Endothelial cell of umbilical vein (primary cell): ENCODE measurements around the gene ELAC2. TPM values are rescaled to one million over a fixed set of nuclear protein-coding genes. Genes with fewer than 3 reads are reported as not detected.

Experiments
- BruUV-seq: library from RNA; stranded (reverse); fragments of 400-500 nt; replicated peaks from 2 replicates; lab custom pipeline; 2021; lab: Mats Ljungman, UMichigan
- CTCF ChIA-PET: fragments of 300-600, 350-600 bp; sonication (Branson Sonifier 250); formaldehyde crosslinking; loops from one replicate; lab custom pipeline; 2021; ENCODE audit warnings: antibody characterized with exemption, inconsistent platforms; lab: Charles Lee
- POLR2A ChIA-PET: fragments of 300-600, 350-600 bp; sonication (Branson Sonifier 250); formaldehyde crosslinking; loops from one replicate; lab custom pipeline; 2021; ENCODE audit warnings: antibody characterized with exemption, inconsistent platforms; lab: Charles Lee
- DNase-seq: peaks from one replicate; pipeline ENCODE4 v3.0.0-alpha.2; 2011; ENCODE audit warnings: low read depth, low spot score
- FAIRE-seq: peaks from 2 replicates; lab custom pipeline; 2011; peaks lifted over from hg19 to GRCh38; lab: Jason Lieb, UNC
- H2AFZ ChIP-seq: 2 replicates; pipeline ENCODE4 v1.6.0; 2012; ENCODE audit warnings: low read depth, low read length, control low read depth, inconsistent platforms
- H3K27ac ChIP-seq: 2 replicates; pipeline ENCODE4 v1.5.1; 2011; ENCODE audit warnings: low read depth, mild to moderate bottlenecking, control low read depth, low read length, moderate library complexity; ENCODE audit not compliant: insufficient read depth
- H3K27me3 ChIP-seq, 2 experiments: 2 replicates each; pipeline versions ENCODE4 v1.6.0 to v1.6.1; 2011; ENCODE audit warnings: low read length in 2 of 2, mixed read lengths in 1 of 2; ENCODE audit not compliant: control insufficient read depth in 2 of 2, insufficient read depth in 2 of 2
- H3K36me3 ChIP-seq, 2 experiments: 2 replicates in 1 of 2; 3 replicates in 1 of 2; pipeline ENCODE4 v1.5.1; 2011; ENCODE audit warnings: low read length in 2 of 2, mild to moderate bottlenecking in 1 of 2, moderate library complexity in 1 of 2; ENCODE audit not compliant: control insufficient read depth in 2 of 2, insufficient read depth in 2 of 2; ENCODE audit errors: extremely low read depth in 1 of 2
- H3K4me1 ChIP-seq: 3 replicates; pipeline ENCODE4 v1.5.1; 2011; ENCODE audit warnings: mild to moderate bottlenecking, low read length; ENCODE audit not compliant: control insufficient read depth, insufficient read depth; ENCODE audit errors: extremely low read depth
- H3K4me2 ChIP-seq: 2 replicates; pipeline ENCODE4 v1.6.1; 2011; ENCODE audit warnings: low read length, control low read depth, mixed read lengths; ENCODE audit not compliant: insufficient read depth
- H3K4me3 ChIP-seq, 3 experiments: fragments of 200-600 bp in 1 of 3; sonication (generic), shearing (Covaris generic) in 1 of 3; replicated peaks in 1 of 3; 2 replicates each; pipeline ENCODE4 v1.5.1; 2011 to 2016; ENCODE audit warnings: control low read depth in 3 of 3, low read length in 3 of 3, mild to moderate bottlenecking in 2 of 3, inconsistent platforms in 1 of 3, low read depth in 1 of 3, moderate library complexity in 1 of 3; ENCODE audit not compliant: insufficient read depth in 1 of 3
- H3K79me2 ChIP-seq: 2 replicates; pipeline ENCODE4 v1.6.0; 2012; ENCODE audit warnings: low read length, inconsistent platforms; ENCODE audit not compliant: control insufficient read depth, insufficient read depth
- H3K9ac ChIP-seq: replicated peaks from 2 replicates; pipeline ENCODE3; 2011; ENCODE audit warnings: low read length, control low read depth; ENCODE audit not compliant: insufficient read depth; ENCODE audit errors: extremely low read depth
- H3K9me1 ChIP-seq: replicated peaks from 3 replicates; pipeline ENCODE4 v1.6.0; 2011; ENCODE audit warnings: mild to moderate bottlenecking, low read length; ENCODE audit not compliant: control insufficient read depth, insufficient read depth; ENCODE audit errors: extremely low read depth
- H3K9me3 ChIP-seq: replicated peaks from 2 replicates; pipeline ENCODE4 v1.5.1; 2012; ENCODE audit warnings: low read length, inconsistent platforms; ENCODE audit not compliant: control insufficient read depth, insufficient read depth
- H4K20me1 ChIP-seq: replicated peaks from 2 replicates; pipeline ENCODE3; 2011; ENCODE audit warnings: mild to moderate bottlenecking, low read length; ENCODE audit not compliant: control insufficient read depth, insufficient read depth; ENCODE audit errors: extremely low read depth
- EZH2 ChIP-seq: IDR thresholded peaks from 2 replicates; pipeline ENCODE4 v1.6.1; 2012; ENCODE audit warnings: borderline replicate concordance, low read depth, mild to moderate bottlenecking, moderate library complexity, low read length, inconsistent platforms; ENCODE audit not compliant: severe bottlenecking
- FOS ChIP-seq: IDR thresholded peaks from 2 replicates; pipeline ENCODE4 v1.6.1; 2011; ENCODE audit warnings: mild to moderate bottlenecking, low read length, moderate library complexity, borderline replicate concordance; ENCODE audit not compliant: insufficient read depth
- GATA2 ChIP-seq: IDR thresholded peaks from 2 replicates; pipeline ENCODE4 v1.7.0; 2011; ENCODE audit warnings: low read depth, mild to moderate bottlenecking, moderate library complexity, mixed read lengths, low read length; ENCODE audit not compliant: insufficient read length, insufficient read depth
- JUN ChIP-seq: IDR thresholded peaks from 2 replicates; pipeline ENCODE4 v1.6.1; 2011; ENCODE audit warnings: borderline replicate concordance, low read depth; ENCODE audit not compliant: insufficient read length, insufficient read depth
- MYC ChIP-seq: IDR thresholded peaks from one replicate; pipeline ENCODE4 v1.6.1; 2011; ENCODE audit warnings: mild to moderate bottlenecking, low read depth, low read length
- POLR2A ChIP-seq: IDR thresholded peaks from 2 replicates; pipeline ENCODE4 v1.6.1; 2012; ENCODE audit warnings: low read depth, mild to moderate bottlenecking, control low read depth, low read length
- POLR2AphosphoS5 ChIP-seq: IDR thresholded peaks from 2 replicates; pipeline ENCODE4 v1.6.1; 2012; ENCODE audit warnings: low read depth, mild to moderate bottlenecking, control low read depth, low read length, moderate library complexity; ENCODE audit not compliant: insufficient read depth
- dilution Hi-C: fragments of 300-500 bp; cut with MboI; formaldehyde crosslinking; loops from one replicate; pipeline ENCODE4 v1.15.0; 2019; ENCODE audit warnings: low sequenced_read_pairs; ENCODE audit not compliant: extremely low pct_ligation_motif_present
- intact Hi-C: fragments of 100-400 bp; cut with micrococcal nuclease; formaldehyde crosslinking; loops from one replicate; pipeline ENCODE4 v1.10.0; 2022
- polyA plus RNA-seq, 4 experiments: library from polyadenylated mRNA; depleted of rRNA in 3 of 4; stranded (reverse) in 3 of 4; unstranded in 1 of 4; fragments of >200 nt; gene quantifications; 2 replicates each; pipeline versions ENCODE4 v1.2.1 to v1.2.3, GENCODE V29; 2011 to 2012; ENCODE audit warnings: missing spikeins in 1 of 4
- total RNA-seq: library from RNA; stranded (reverse); gene quantifications from 2 replicates; pipeline ENCODE4 v1.2.3, GENCODE V29; 2021
- TF ChIP-seq, protein P1 (sequence below), 2 donors: IDR thresholded peaks; 1 replicate in 1 of 2; 2 replicates in 1 of 2; pipeline ENCODE4 v1.5.1; 2011; ENCODE audit warnings: low read length in 2 of 2, mild to moderate bottlenecking in 2 of 2, moderate library complexity in 2 of 2, control low read depth in 1 of 2, inconsistent platforms in 1 of 2, low read depth in 1 of 2; ENCODE audit not compliant: insufficient read depth in 1 of 2; ENCODE audit errors: extremely low read depth in 1 of 2
- TF ChIP-seq, protein P2 (sequence below): IDR thresholded peaks from 2 replicates; pipeline ENCODE4 v1.6.1; 2011; ENCODE audit not compliant: insufficient read depth, insufficient read length

The ELAC2 gene
- total and polyA plus RNA-seq, 2 donors (not counting 3 experiments of a cell fraction or from before 2014, with no cell fraction given) = 64.8 to 75.9 TPM

DNA sequence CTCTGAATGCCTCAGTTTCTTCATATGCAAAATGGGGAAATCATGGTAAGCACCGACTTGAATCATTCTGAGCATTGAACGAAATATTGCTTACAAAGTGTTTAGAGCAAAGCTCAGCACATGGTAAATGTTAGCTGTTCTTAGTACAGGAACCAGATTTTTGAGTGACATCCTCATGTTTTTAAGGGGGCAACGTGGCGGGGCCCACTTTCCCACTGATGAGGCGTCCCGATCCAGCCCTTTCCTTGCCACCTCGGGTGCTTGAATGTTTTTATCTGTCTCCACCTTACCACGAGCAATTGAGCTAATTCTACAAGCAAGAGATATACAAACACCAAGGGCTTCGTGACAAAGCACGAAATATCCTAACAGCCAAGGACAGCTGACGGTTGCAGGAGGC is 49.9 kb downstream of the ELAC2 start:
- no peak overlapping the region for H2AFZ ChIP-seq
- no peak overlapping the region for H3K9ac ChIP-seq
- no peak for DNase-seq
- TF ChIP-seq, protein P1, sequence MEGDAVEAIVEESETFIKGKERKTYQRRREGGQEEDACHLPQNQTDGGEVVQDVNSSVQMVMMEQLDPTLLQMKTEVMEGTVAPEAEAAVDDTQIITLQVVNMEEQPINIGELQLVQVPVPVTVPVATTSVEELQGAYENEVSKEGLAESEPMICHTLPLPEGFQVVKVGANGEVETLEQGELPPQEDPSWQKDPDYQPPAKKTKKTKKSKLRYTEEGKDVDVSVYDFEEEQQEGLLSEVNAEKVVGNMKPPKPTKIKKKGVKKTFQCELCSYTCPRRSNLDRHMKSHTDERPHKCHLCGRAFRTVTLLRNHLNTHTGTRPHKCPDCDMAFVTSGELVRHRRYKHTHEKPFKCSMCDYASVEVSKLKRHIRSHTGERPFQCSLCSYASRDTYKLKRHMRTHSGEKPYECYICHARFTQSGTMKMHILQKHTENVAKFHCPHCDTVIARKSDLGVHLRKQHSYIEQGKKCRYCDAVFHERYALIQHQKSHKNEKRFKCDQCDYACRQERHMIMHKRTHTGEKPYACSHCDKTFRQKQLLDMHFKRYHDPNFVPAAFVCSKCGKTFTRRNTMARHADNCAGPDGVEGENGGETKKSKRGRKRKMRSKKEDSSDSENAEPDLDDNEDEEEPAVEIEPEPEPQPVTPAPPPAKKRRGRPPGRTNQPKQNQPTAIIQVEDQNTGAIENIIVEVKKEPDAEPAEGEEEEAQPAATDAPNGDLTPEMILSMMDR (IDR thresholded peaks at IDR 0.05; ENCODE audit: extremely low read depth in 1 of 2, insufficient read depth in 1 of 2, low read depth in 1 of 2, low read length in 2 of 2) = no peak
- TF ChIP-seq FOS (no peak), MYC (no peak), JUN (no peak), POLR2A (no peak), POLR2AphosphoS5 (no peak), GATA2 (no peak), EZH2 (no peak)
- TF ChIP-seq, protein P2, sequence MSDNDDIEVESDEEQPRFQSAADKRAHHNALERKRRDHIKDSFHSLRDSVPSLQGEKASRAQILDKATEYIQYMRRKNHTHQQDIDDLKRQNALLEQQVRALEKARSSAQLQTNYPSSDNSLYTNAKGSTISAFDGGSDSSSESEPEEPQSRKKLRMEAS = no peak
- H3K9me1 ChIP-seq = no peaks in the 10 kb centered on the region
- FAIRE-seq = no peak
- ChIA-PET CTCF (no interaction called here), POLR2A (no interaction called here)
- no TSS peak for BruUV-seq
- dilution Hi-C loops (loop anchor here (25.0 kb wide), 1 partner anchor 106 kb away; no protein-coding TSS in a partner anchor), intact Hi-C loops (no loop called here)
- no peaks in the 10 kb centered on the region for H3K4me1 ChIP-seq
- H3K4me3 ChIP-seq = no peak overlapping the region
- no peaks in the 10 kb centered on the region for H4K20me1 ChIP-seq
- no peaks in the 10 kb centered on the region for H3K36me3 ChIP-seq
- H3K27me3 ChIP-seq = no peaks in the 10 kb centered on the region
- H3K9me3 ChIP-seq = no peaks in the 10 kb centered on the region
- no peak overlapping the region for H3K27ac ChIP-seq
- H3K79me2 ChIP-seq = no peaks in the 10 kb centered on the region
- no peak overlapping the region for H3K4me2 ChIP-seq
